Measurements from ENCODE around the gene MLXIP.

DNA sequence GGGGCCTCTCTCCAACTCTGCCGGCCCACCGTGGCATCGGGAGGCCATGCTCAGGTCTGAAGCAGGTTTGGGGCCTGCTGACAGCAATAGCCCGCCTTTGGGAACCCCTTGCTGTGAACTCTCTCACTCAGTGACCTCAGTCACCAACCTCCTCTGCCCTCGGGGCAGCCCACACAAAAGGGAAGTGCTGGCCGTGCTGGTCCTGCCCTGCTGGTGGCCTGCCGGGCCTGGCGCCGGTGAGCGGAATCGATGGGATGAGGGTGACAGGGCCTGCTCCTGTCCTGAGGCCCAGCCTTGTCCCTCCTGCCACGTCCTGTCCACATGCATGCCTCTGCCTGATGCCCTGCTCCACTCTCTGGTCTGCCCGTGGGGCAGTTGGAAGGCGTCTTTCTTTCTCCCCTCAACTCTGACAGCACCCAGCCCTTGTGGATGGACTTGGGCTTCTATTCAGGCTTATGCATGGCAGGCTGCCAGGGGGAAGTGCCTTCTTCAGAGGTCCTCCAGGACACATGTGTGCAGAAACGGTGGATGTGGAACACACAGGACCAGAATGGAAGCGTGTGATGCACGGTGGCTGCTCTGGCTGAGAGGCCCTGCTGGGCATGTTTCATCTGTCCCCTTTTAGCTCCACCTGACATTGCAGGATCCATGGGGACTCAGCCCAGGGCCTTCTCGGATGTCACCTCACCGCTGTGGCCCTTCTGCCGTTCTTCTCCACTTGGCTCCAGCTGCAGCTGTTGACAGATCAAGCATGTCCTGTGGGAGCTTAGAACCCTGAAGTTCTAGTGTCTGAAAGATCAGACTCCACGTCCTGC lies 63.6 kb downstream of the MLXIP start:
- TF ChIP-seq, protein P1, sequence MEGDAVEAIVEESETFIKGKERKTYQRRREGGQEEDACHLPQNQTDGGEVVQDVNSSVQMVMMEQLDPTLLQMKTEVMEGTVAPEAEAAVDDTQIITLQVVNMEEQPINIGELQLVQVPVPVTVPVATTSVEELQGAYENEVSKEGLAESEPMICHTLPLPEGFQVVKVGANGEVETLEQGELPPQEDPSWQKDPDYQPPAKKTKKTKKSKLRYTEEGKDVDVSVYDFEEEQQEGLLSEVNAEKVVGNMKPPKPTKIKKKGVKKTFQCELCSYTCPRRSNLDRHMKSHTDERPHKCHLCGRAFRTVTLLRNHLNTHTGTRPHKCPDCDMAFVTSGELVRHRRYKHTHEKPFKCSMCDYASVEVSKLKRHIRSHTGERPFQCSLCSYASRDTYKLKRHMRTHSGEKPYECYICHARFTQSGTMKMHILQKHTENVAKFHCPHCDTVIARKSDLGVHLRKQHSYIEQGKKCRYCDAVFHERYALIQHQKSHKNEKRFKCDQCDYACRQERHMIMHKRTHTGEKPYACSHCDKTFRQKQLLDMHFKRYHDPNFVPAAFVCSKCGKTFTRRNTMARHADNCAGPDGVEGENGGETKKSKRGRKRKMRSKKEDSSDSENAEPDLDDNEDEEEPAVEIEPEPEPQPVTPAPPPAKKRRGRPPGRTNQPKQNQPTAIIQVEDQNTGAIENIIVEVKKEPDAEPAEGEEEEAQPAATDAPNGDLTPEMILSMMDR (IDR thresholded peaks at IDR 0.05), result no peak
- TF ChIP-seq POLR2AphosphoS5 (IDR thresholded peaks at IDR 0.05), result no peak

Measured in prostate gland (tissue), 2 donors.